HCT116 (cell line): ENCODE results near the gene BICRA. TPM values are rescaled to one million over a fixed set of nuclear protein-coding genes. Genes with fewer than 3 reads are reported as not detected.

ENCODE experiments used
- ATAC-seq: fragments of 200-7000 bp; cut with Tn5 transposase; 2 replicates; pipeline ENCODE4 v1.9.1; 2020; ENCODE audit warnings: mild to moderate bottlenecking, moderate library complexity
- BruUV-seq: library from RNA; stranded (reverse); fragments of 400-500 nt; replicated peaks from 2 replicates; lab custom pipeline; 2021; lab: Mats Ljungman, UMichigan
- CTCF ChIA-PET: fragments of 300-600 bp; sonication (Branson Sonifier 250); formaldehyde crosslinking; loops from one replicate; lab custom pipeline; 2021; ENCODE audit warnings: antibody characterized with exemption; lab: Charles Lee
- POLR2A ChIA-PET: fragments of 300-600, 350-600 bp; sonication (Branson Sonifier 250); formaldehyde crosslinking; loops from one replicate; lab custom pipeline; 2021; ENCODE audit warnings: antibody characterized with exemption; lab: Charles Lee
- RAD21 ChIA-PET, 2 experiments: fragments of 300-600 bp; sonication (Branson Sonifier 250); formaldehyde crosslinking; loops; one replicate each; lab custom pipeline; 2023; ENCODE audit warnings: low total read pairs in 2 of 2; ENCODE audit not compliant: uncharacterized antibody in 2 of 2, unreplicated experiment in 2 of 2, low non-redundant PET in 1 of 2; lab: Charles Lee
- DNase-seq: peaks from one replicate; pipeline ENCODE4 v3.0.0-alpha.2; 2010; ENCODE audit warnings: low read depth, low spot score
- H2AFZ ChIP-seq: fragments of 200-600 bp; shearing (Covaris generic), sonication (generic); 2 replicates; pipeline ENCODE4 v1.6.1; 2017; ENCODE audit warnings: low read depth, mixed run types, mixed read lengths, antibody characterized with exemption, low read length; ENCODE audit not compliant: poor library complexity, severe bottlenecking
- H3K27ac ChIP-seq: 2 replicates; pipeline ENCODE4 v1.5.1; 2012; ENCODE audit warnings: low read depth, low read length
- H3K27me3 ChIP-seq: fragments of 200-600 bp; sonication (generic); 2 replicates; pipeline ENCODE4 v1.6.1; 2016; ENCODE audit warnings: mixed run types, low read length, mixed read lengths; ENCODE audit not compliant: insufficient read depth
- H3K36me3 ChIP-seq, 2 experiments: fragments of 200-500 bp in 1 of 2; fragments of 200-600 bp in 1 of 2; sonication (Bioruptor generic) in 1 of 2; sonication (generic) in 1 of 2; 2 replicates each; pipeline versions ENCODE4 v1.5.1 to v1.6.1; 2014 to 2016; ENCODE audit warnings: low read length in 2 of 2, inconsistent platforms in 1 of 2, mixed read lengths in 1 of 2, mixed run types in 1 of 2; ENCODE audit not compliant: insufficient read depth in 2 of 2, control insufficient read depth in 1 of 2
- H3K4me1 ChIP-seq, 2 experiments: fragments of 200-600 bp in 1 of 2; sonication (generic) in 1 of 2; 2 replicates each; pipeline versions ENCODE4 v1.5.1 to v1.6.1; 2012 to 2017; ENCODE audit warnings: low read length in 2 of 2, inconsistent platforms in 1 of 2, mild to moderate bottlenecking in 1 of 2, mixed read lengths in 1 of 2, mixed run types in 1 of 2, moderate library complexity in 1 of 2; ENCODE audit not compliant: insufficient read depth in 2 of 2, control insufficient read depth in 1 of 2
- H3K4me2 ChIP-seq: fragments of 200-600 bp; sonication (generic); 2 replicates; pipeline ENCODE4 v1.6.1; 2017; ENCODE audit warnings: mixed run types, low read length, mixed read lengths
- H3K4me3 ChIP-seq, 2 experiments: fragments of 200-600 bp in 1 of 2; sonication (generic) in 1 of 2; replicated peaks in 1 of 2; 2 replicates each; pipeline ENCODE4 v1.5.1; 2011 to 2016; ENCODE audit warnings: low read length in 2 of 2, control low read depth in 1 of 2, low read depth in 1 of 2, mild to moderate bottlenecking in 1 of 2, mixed read lengths in 1 of 2, mixed run types in 1 of 2
- H3K79me2 ChIP-seq: fragments of 200-600 bp; sonication (generic); 2 replicates; pipeline ENCODE4 v1.6.1; 2017; ENCODE audit warnings: mild to moderate bottlenecking, mixed run types, low read length, moderate library complexity, mixed read lengths; ENCODE audit not compliant: insufficient read depth
- H3K9ac ChIP-seq: fragments of 200-600 bp; sonication (generic); 2 replicates; pipeline ENCODE4 v1.6.1; 2016; ENCODE audit warnings: low read length, mixed read lengths
- H3K9me2 ChIP-seq: fragments of 200-600 bp; sonication (generic), shearing (Covaris generic); 2 replicates; pipeline ENCODE4 v1.6.1; 2017; ENCODE audit warnings: mixed run types, mild to moderate bottlenecking, moderate library complexity; ENCODE audit not compliant: insufficient read depth
- H3K9me3 ChIP-seq, 2 experiments: fragments of 200-500 bp in 1 of 2; fragments of 200-600 bp in 1 of 2; sonication (Bioruptor generic) in 1 of 2; sonication (generic) in 1 of 2; 2 replicates each; pipeline ENCODE4 v1.6.1; 2014 to 2017; ENCODE audit warnings: low read length in 2 of 2, mixed read lengths in 2 of 2, inconsistent platforms in 1 of 2, low read depth in 1 of 2, mild to moderate bottlenecking in 1 of 2, mixed run types in 1 of 2, moderate library complexity in 1 of 2; ENCODE audit not compliant: control insufficient read depth in 1 of 2, insufficient read depth in 1 of 2
- H4K20me1 ChIP-seq: fragments of 200-600 bp; sonication (generic), shearing (Covaris generic); 2 replicates; pipeline ENCODE4 v1.6.1; 2017; ENCODE audit warnings: mixed run types, mild to moderate bottlenecking, moderate library complexity; ENCODE audit not compliant: insufficient read depth
- CBX3 ChIP-seq: IDR thresholded peaks from 2 replicates; pipeline ENCODE4 v1.6.1; 2012; ENCODE audit warnings: low read depth
- ELF1 ChIP-seq: IDR thresholded peaks from 2 replicates; pipeline ENCODE4 v1.6.1; 2012; ENCODE audit warnings: low read depth, borderline replicate concordance
- EZH2phosphoT487 ChIP-seq: fragments of 200-600 bp; IDR thresholded peaks from 2 replicates; pipeline ENCODE4 v1.6.1; 2018; ENCODE audit warnings: antibody characterized with exemption, borderline replicate concordance
- RAD21 ChIP-seq: IDR thresholded peaks from 2 replicates; pipeline ENCODE4 v1.6.1; 2012; ENCODE audit warnings: low read depth, mild to moderate bottlenecking
- SP1 ChIP-seq: IDR thresholded peaks from 2 replicates; pipeline ENCODE4 v1.6.1; 2012; ENCODE audit warnings: low read depth
- SRF ChIP-seq: IDR thresholded peaks from 2 replicates; pipeline ENCODE4 v1.6.1; 2012; ENCODE audit warnings: low read depth
- TCF7L2 ChIP-seq: IDR thresholded peaks from 2 replicates; pipeline ENCODE4 v1.7.0; 2011; ENCODE audit warnings: borderline replicate concordance, inconsistent platforms; ENCODE audit not compliant: insufficient read depth, insufficient read length; ENCODE audit errors: extremely low read depth
- intact Hi-C: fragments of 100-400 bp; cut with micrococcal nuclease; formaldehyde crosslinking; loops from 2 replicates; pipeline ENCODE4 v1.10.0; 2022
- total RNA-seq: library from RNA; stranded (reverse); gene quantifications from one replicate; pipeline ENCODE4 v1.2.1, GENCODE V29; 2021; ENCODE audit not compliant: unreplicated experiment
- TF ChIP-seq, protein P1 (sequence below): IDR thresholded peaks from 2 replicates; pipeline ENCODE4 v1.6.1; 2012
- TF ChIP-seq, protein P2 (sequence below): IDR thresholded peaks from 2 replicates; pipeline ENCODE4 v1.6.1; 2011; ENCODE audit warnings: mild to moderate bottlenecking, low read length, moderate library complexity; ENCODE audit not compliant: insufficient replicate concordance; ENCODE audit errors: extremely low read depth

Gene BICRA
- total RNA-seq, 1 experiment from 2014 or later: 11.3 TPM

DNA sequence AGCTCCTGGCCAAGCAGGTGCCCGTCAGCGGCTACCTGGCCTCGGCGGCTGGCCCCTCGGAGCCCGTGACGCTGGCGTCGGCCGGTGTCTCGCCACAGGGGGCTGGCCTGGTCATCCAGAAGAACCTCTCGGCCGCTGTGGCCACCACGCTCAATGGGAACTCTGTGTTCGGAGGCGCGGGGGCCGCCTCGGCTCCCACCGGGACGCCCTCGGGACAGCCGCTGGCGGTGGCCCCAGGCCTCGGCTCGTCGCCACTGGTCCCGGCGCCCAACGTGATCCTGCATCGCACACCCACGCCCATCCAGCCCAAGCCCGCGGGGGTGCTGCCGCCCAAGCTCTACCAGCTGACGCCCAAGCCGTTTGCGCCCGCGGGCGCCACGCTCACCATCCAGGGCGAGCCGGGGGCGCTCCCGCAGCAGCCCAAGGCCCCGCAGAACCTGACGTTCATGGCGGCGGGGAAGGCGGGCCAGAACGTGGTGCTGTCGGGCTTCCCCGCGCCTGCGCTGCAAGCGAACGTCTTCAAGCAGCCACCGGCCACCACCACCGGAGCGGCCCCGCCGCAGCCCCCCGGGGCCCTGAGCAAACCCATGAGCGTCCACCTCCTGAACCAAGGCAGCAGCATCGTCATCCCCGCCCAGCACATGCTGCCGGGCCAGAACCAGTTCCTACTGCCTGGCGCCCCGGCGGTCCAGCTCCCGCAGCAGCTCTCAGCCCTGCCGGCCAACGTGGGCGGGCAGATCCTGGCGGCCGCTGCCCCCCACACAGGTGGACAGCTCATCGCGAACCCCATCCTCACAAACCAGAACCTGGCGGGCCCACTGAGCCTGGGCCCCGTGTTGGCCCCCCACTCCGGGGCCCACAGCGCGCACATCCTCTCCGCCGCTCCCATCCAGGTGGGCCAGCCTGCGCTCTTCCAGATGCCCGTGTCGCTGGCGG, 71.3 kb downstream of the BICRA start:
- Histone ChIP-seq H2AFZ (no peak overlapping the region), H3K4me1 (no peaks in the 10 kb centered on the region), H4K20me1 (no peaks in the 10 kb centered on the region), H3K9me2 (no peaks in the 10 kb centered on the region), H3K27ac (no peak overlapping the region), H3K4me2 (no peak overlapping the region), H3K36me3 (peaks cover 0 to 2% of the 10 kb centered on the region in 2 experiments; a peak in 2 of 4 replicates), H3K27me3 (no peaks in the 10 kb centered on the region), H3K9ac (no peak overlapping the region), H3K4me3 (no peak overlapping the region), H3K9me3 (no peaks in the 10 kb centered on the region), H3K79me2 (no peaks in the 10 kb centered on the region)
- intact Hi-C loops: no loop called here
- ChIA-PET CTCF (no interaction called here), POLR2A (no interaction called here), RAD21 (no interaction called here)
- ATAC-seq (no peak), DNase-seq (no peak)
- TF ChIP-seq EZH2phosphoT487: no peak
- TF ChIP-seq CBX3: no peak
- TF ChIP-seq SRF: no peak
- no TSS peak for BruUV-seq

DNA sequence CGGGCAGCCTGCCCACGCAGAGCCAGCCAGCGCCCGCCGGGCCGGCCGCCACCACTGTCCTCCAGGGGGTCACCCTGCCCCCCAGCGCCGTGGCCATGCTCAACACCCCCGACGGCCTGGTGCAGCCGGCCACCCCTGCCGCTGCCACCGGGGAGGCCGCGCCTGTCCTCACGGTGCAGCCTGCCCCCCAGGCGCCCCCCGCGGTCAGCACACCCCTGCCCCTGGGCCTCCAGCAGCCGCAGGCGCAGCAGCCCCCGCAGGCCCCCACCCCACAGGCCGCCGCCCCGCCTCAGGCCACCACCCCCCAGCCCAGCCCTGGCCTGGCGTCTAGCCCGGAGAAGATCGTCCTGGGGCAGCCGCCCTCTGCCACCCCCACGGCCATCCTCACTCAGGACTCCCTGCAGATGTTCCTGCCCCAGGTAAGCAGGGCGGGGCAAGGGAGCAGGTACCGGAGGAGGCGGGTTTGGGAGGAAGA, 72.0 kb downstream of the BICRA start:
- H2AFZ ChIP-seq: no peak overlapping the region

More for the DNA sequence above, 72.0 kb downstream of the BICRA start:
- H3K27ac ChIP-seq: no peak overlapping the region
- no peaks in the 10 kb centered on the region for H3K4me1 ChIP-seq
- CTCF ChIA-PET: no interaction called here
- H3K9ac ChIP-seq: no peak overlapping the region
- intact Hi-C loops: no loop called here
- H3K27me3 ChIP-seq: no peaks in the 10 kb centered on the region
- H3K4me2 ChIP-seq: no peak overlapping the region
- no peak for DNase-seq
- H3K9me3 ChIP-seq: no peaks in the 10 kb centered on the region
- H3K36me3 ChIP-seq: peaks cover 0 to 2% of the 10 kb centered on the region in 2 experiments; a peak in 2 of 4 replicates
- POLR2A ChIA-PET: no interaction called here
- no peaks in the 10 kb centered on the region for H3K9me2 ChIP-seq
- ATAC-seq: 0 out of 2 replicates have a peak, but pooled peaks have one; percentile 14
- TF ChIP-seq RAD21 (no peak), CBX3 (no peak), ELF1 (no peak), SRF (no peak), TCF7L2 (no peak), SP1 (no peak)
- TF ChIP-seq, protein P1, sequence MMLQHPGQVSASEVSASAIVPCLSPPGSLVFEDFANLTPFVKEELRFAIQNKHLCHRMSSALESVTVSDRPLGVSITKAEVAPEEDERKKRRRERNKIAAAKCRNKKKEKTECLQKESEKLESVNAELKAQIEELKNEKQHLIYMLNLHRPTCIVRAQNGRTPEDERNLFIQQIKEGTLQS: no peak
- TF ChIP-seq, protein P2, sequence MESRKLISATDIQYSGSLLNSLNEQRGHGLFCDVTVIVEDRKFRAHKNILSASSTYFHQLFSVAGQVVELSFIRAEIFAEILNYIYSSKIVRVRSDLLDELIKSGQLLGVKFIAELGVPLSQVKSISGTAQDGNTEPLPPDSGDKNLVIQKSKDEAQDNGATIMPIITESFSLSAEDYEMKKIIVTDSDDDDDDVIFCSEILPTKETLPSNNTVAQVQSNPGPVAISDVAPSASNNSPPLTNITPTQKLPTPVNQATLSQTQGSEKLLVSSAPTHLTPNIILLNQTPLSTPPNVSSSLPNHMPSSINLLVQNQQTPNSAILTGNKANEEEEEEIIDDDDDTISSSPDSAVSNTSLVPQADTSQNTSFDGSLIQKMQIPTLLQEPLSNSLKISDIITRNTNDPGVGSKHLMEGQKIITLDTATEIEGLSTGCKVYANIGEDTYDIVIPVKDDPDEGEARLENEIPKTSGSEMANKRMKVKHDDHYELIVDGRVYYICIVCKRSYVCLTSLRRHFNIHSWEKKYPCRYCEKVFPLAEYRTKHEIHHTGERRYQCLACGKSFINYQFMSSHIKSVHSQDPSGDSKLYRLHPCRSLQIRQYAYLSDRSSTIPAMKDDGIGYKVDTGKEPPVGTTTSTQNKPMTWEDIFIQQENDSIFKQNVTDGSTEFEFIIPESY: no peak
- no peaks in the 10 kb centered on the region for H3K79me2 ChIP-seq
- no peaks in the 10 kb centered on the region for H4K20me1 ChIP-seq
- BruUV-seq: no TSS peak
- RAD21 ChIA-PET: no interaction called here
- no peak overlapping the region for H3K4me3 ChIP-seq
